GM10266 (cell line): ENCODE results near the gene TRIM25.

Experiments
- DNase-seq: peaks from one replicate; pipeline ENCODE4 v3.0.0; 2012; ENCODE audit errors: extremely low spot score
- CTCF ChIP-seq: IDR thresholded peaks from 2 replicates; pipeline ENCODE4 v1.5.1; 2012; ENCODE audit warnings: mild to moderate bottlenecking, low read depth; ENCODE audit not compliant: control insufficient read depth, insufficient read depth; ENCODE audit errors: missing control alignments

Gene TRIM25

GRCh38 chr17:56887552-56888467 lies 26.0 kb downstream of the TRIM25 start:
- DNase-seq = no peak
- no peak for TF ChIP-seq CTCF

GRCh38 chr17:56887105-56887504 lies 26.7 kb downstream of the TRIM25 start:
- TF ChIP-seq CTCF = no peak
- DNase-seq = no peak

- DNase-seq = no peak
- TF ChIP-seq CTCF = no peak
Measured at GRCh38 chr17:56886288-56886731, 27.5 kb downstream of the TRIM25 start.

- DNase-seq = no peak
- TF ChIP-seq CTCF = no peak
Measured at GRCh38 chr17:56885312-56885657, 28.6 kb downstream of the TRIM25 start.

- TF ChIP-seq CTCF = no peak
- no peak for DNase-seq
Measured at GRCh38 chr17:56884483-56885311, 29.2 kb downstream of the TRIM25 start.

GRCh38 chr17:56883616-56884015 lies 30.2 kb downstream of the TRIM25 start:
- no peak for DNase-seq
- TF ChIP-seq CTCF = no peak
